ENCODE results near the gene HPD. TPM values are rescaled to one million over a fixed set of nuclear protein-coding genes. Genes with fewer than 3 reads are reported as not detected.

HPD gene
- total RNA-seq, 1 experiment from 2014 or later: 0.51 TPM

- DNase-seq (ENCODE audit: low read depth, low spot score) (no peak), ATAC-seq (no peak)
- intact Hi-C loops (cut with micrococcal nuclease; ENCODE audit: unreplicated experiment) (no loop called here), in situ Hi-C loops (cut with HindIII; ENCODE audit: low pct_unique_long_range_greater_than_20kb, low sequenced_read_pairs) (no loop called here)
- TF ChIP-seq TCF7L2 (IDR thresholded peaks at IDR 0.05; ENCODE audit: low read depth, low read length): no peak
- no peak for TF ChIP-seq CTCF (IDR thresholded peaks at IDR 0.05)
- TF ChIP-seq POLR2AphosphoS5 (IDR thresholded peaks at IDR 0.05; ENCODE audit: low read depth, low read length): no peak
- TF ChIP-seq REST (IDR thresholded peaks at IDR 0.05; ENCODE audit: insufficient read depth in 1 of 2, low read depth in 2 of 2, low read length in 1 of 2): no peak
- TF ChIP-seq SIN3A (IDR thresholded peaks at IDR 0.05; ENCODE audit: borderline replicate concordance, insufficient read depth, low read depth, low read length): no peak
- Histone ChIP-seq H3K27ac (ENCODE audit: low read length) (no peak overlapping the region), H3K27me3 (ENCODE audit: control insufficient read depth, insufficient read depth, low read length) (no peaks in the 10 kb centered on the region), H3K4me1 (ENCODE audit: control insufficient read depth, insufficient read depth, low read length) (no peaks in the 10 kb centered on the region), H3K36me3 (ENCODE audit: control insufficient read depth, insufficient read depth, low read length) (no peaks in the 10 kb centered on the region), H3K9me3 (ENCODE audit: control insufficient read depth, insufficient read depth, low read depth, low read length) (no peaks in the 10 kb centered on the region), H3K4me3 (ENCODE audit: low read depth in 2 of 2, low read length in 2 of 2) (no peak overlapping the region)
- CTCF ChIA-PET: no interaction called here
- POLR2A ChIA-PET: no interaction called here
- BruUV-seq (replicated peaks): no TSS peak
Observed at GRCh38 chr12:121875582-121875981, 16.9 kb upstream of the HPD start.

- no TSS peak for BruUV-seq (replicated peaks)
- ChIA-PET POLR2A (no interaction called here), CTCF (no interaction called here)
- Histone ChIP-seq H3K9me3 (ENCODE audit: control insufficient read depth, insufficient read depth, low read depth, low read length) (no peaks in the 10 kb centered on the region), H3K36me3 (ENCODE audit: control insufficient read depth, insufficient read depth, low read length) (no peaks in the 10 kb centered on the region), H3K27ac (ENCODE audit: low read length) (no peak overlapping the region), H3K4me3 (ENCODE audit: low read depth in 2 of 2, low read length in 2 of 2) (no peak overlapping the region), H3K4me1 (ENCODE audit: control insufficient read depth, insufficient read depth, low read length) (no peaks in the 10 kb centered on the region), H3K27me3 (ENCODE audit: control insufficient read depth, insufficient read depth, low read length) (no peaks in the 10 kb centered on the region)
- no peak for ATAC-seq
- intact Hi-C loops (cut with micrococcal nuclease; ENCODE audit: unreplicated experiment) (no loop called here), in situ Hi-C loops (cut with HindIII; ENCODE audit: low pct_unique_long_range_greater_than_20kb, low sequenced_read_pairs) (no loop called here)
- TF ChIP-seq TCF7L2 (IDR thresholded peaks at IDR 0.05; ENCODE audit: low read depth, low read length) (no peak), SIN3A (IDR thresholded peaks at IDR 0.05; ENCODE audit: borderline replicate concordance, insufficient read depth, low read depth, low read length) (no peak), POLR2AphosphoS5 (IDR thresholded peaks at IDR 0.05; ENCODE audit: low read depth, low read length) (no peak), CTCF (IDR thresholded peaks at IDR 0.05) (no peak), REST (IDR thresholded peaks at IDR 0.05; ENCODE audit: insufficient read depth in 1 of 2, low read depth in 2 of 2, low read length in 1 of 2) (no peak)
- DNase-seq (ENCODE audit: low read depth, low spot score): no peak
Observed at GRCh38 chr12:121874071-121874470, 15.4 kb upstream of the HPD start.

Measured in Panc1 (cell line).